Measurements from ENCODE around the gene NHERF1.

Gene NHERF1

DNA sequence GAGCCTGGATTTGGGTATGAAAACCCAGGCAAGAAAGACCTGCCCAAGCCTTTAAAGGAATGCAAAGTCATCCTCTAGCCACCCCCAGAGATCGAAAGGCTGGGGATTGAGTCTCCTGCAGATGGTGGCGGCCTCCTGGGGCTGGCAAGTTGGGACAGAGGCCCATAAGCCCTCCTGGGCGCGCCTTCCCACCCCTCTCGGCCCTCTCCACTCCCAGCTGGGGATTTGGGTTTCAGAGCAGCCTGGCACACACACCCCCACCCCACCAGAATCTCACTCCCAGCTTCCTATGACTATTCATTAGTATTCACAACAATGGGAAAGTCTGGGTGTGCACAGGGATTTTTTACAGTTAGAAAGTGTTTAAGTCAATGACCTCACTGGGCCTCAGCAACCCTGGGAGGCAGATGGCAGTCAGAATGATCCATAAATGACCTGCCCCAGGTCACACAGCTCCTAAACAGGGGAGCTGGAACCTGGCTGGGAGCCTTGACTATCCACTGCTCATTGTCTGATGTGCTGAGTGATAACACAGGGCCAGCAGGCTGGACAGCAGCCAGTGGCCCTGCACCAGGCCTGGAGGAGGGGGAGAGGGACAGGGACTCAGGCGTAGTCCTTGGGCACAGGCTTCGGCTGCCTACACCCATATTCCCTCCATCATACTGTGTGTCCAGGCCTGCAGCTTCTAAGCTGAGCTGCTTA is 12.1 kb downstream of the NHERF1 start:
- DNase-seq (ENCODE audit: low spot score), result no peak
- Mint-ChIP-seq H3K4me3 (no peak overlapping the region), H3K27ac (no peak overlapping the region), H3K9me3 (no peaks in the 10 kb centered on the region), H3K4me1 (ENCODE audit: low read depth) (peaks cover 41% of the 10 kb centered on the region), H3K27me3 (ENCODE audit: low read depth) (no peaks in the 10 kb centered on the region), H3K36me3 (ENCODE audit: low read depth) (peaks cover 17% of the 10 kb centered on the region)

DNA sequence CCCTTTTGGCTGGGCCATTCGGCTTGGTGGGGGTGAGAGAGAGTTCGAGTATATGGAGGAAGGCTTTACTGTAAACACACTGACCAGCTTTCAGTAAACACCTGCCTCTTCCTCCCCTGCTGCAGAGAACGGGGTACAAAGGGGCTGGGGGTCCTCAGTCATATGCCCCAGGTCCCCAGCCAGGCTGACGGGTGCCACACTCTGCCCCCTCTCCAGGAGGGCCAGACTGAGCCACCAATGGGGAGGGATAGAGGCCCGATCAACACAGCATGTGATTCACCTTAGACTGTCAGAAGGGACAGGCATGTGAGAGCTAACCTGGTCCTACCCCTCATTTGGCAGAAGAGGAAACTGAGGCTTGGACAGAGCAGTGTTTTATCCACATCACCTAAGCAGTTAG is 13.0 kb downstream of the NHERF1 start:
- Mint-ChIP-seq H3K36me3 (ENCODE audit: low read depth) (peaks cover 23% of the 10 kb centered on the region), H3K27me3 (ENCODE audit: low read depth) (no peaks in the 10 kb centered on the region), H3K9me3 (no peaks in the 10 kb centered on the region), H3K4me1 (ENCODE audit: low read depth) (peaks cover 41% of the 10 kb centered on the region), H3K27ac (peak overlapping the region; percentile 26), H3K4me3 (no peak overlapping the region)
- DNase-seq (ENCODE audit: low spot score), result no peak

DNA sequence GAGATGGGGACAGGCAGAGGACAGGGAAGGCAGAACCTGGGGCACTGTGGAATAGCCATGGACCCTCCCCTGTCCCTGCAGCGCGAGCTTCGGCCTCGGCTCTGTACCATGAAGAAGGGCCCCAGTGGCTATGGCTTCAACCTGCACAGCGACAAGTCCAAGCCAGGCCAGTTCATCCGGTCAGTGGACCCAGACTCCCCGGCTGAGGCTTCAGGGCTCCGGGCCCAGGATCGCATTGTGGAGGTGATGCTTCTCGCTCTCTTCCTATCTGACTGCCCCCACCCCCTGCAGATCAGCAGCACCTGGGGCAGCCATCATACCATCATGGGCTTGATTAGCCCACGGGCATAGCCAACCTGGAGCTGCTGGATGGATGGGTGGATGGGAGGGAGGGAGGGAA is 13.5 kb downstream of the NHERF1 start:
- no peak for DNase-seq (ENCODE audit: low spot score)
- Mint-ChIP-seq H3K9me3 (no peaks in the 10 kb centered on the region), H3K4me1 (ENCODE audit: low read depth) (peaks cover 40% of the 10 kb centered on the region), H3K36me3 (ENCODE audit: low read depth) (peaks cover 26% of the 10 kb centered on the region), H3K27me3 (ENCODE audit: low read depth) (no peaks in the 10 kb centered on the region), H3K27ac (no peak overlapping the region), H3K4me3 (no peak overlapping the region)

DNA sequence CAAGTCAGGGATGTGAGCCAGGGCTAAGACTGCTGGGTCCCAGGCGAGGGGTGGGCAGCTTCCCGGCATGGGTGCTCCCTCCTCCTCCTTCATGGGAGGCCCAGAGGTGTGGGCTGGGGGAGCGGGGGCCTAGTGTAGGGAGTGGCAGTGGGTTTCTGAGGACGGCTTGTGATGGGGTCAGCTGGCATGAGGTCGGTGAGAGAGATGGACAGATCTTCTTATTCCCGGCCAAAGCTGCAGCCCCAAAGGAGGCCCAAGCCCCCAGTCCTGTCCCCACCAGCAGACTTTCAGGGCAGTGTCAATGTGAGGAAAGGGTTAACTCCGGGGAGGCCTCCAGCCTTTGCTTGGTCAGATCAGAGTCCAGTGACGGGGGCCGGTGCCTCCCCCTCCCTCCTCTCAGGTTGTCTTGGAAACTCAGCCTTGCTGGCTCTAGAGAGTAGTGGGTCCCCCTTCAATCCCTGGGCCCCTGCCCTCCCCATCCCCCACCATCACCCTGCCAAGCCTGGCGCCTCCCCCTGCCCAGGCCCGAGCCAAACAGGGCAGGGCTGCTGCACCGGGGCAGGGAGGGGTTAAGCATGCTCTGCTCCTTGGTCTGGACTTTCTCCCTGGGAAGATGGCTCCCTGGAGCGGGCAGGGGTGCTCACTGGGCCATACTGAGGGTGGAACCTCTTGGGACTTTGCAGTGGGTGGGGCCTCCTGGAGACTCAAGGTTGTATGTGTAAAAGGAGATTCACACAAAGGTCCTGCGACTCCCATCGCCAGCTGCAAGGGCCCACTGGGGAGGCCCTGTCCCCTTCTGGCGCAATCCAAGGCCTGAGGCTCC is 15.3 kb downstream of the NHERF1 start:
- Mint-ChIP-seq H3K27ac (no peak overlapping the region), H3K27me3 (ENCODE audit: low read depth) (no peaks in the 10 kb centered on the region), H3K9me3 (no peaks in the 10 kb centered on the region), H3K4me3 (no peak overlapping the region), H3K36me3 (ENCODE audit: low read depth) (peaks cover 33% of the 10 kb centered on the region), H3K4me1 (ENCODE audit: low read depth) (peaks cover 25% of the 10 kb centered on the region)
- no peak for DNase-seq (ENCODE audit: low spot score)

DNA sequence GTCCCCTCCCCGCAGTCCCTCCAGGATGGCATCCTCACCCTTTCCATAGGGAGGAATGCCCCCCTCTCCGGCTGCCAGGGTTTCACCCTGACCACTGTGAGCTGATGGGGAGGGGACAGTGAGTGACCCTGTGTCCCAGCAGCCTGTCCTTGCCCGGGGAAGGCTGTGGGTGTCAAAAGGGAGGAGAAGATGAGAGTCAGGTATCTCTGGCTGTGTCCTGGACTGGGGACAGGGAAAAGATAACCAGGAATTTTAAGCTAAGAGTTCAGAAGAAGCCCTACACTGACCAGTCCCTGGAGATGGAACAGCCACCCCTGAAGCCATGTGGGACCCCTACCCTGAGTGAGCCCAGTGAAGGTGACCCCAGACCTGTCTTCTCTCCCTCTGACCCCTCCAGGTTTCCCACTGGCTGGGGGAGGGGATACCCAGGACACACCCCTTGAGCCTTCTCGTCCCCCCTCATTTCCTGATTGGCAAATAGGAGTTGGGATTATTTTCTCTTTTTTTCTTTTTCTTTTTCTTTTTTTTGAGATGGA is 16.4 kb downstream of the NHERF1 start:
- no peaks in the 10 kb centered on the region for H3K27me3 Mint-ChIP-seq (ENCODE audit: low read depth)
- no peak for DNase-seq (ENCODE audit: low spot score)
- no peak overlapping the region for H3K27ac Mint-ChIP-seq
- H3K36me3 Mint-ChIP-seq (ENCODE audit: low read depth), result peaks cover 35% of the 10 kb centered on the region
- no peaks in the 10 kb centered on the region for H3K9me3 Mint-ChIP-seq
- no peak overlapping the region for H3K4me3 Mint-ChIP-seq
- H3K4me1 Mint-ChIP-seq (ENCODE audit: low read depth), result peaks cover 18% of the 10 kb centered on the region

DNA sequence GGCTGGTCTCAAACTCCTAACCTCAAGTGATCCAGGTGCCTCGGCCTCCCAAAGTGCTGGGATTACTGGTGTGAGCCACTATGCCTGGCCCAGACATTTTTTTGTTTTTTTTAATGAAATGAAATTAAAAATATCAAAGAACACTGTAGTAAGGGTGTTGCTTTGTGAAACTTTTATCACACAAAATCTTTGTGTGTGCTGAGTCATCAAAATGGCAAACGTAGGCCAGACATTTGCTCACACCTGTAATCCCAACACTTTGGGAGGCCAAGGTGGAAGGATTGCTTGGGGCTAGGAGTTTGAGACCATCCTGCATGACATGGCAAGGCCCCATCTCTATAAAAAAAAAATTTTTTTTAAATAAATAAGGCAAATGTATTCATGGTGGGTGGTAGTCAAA is 18.0 kb downstream of the NHERF1 start:
- H3K27me3 Mint-ChIP-seq (ENCODE audit: low read depth), result no peaks in the 10 kb centered on the region
- H3K36me3 Mint-ChIP-seq (ENCODE audit: low read depth), result peaks cover 46% of the 10 kb centered on the region
- DNase-seq (ENCODE audit: low spot score), result no peak
- no peaks in the 10 kb centered on the region for H3K9me3 Mint-ChIP-seq
- peaks cover 14% of the 10 kb centered on the region for H3K4me1 Mint-ChIP-seq (ENCODE audit: low read depth)
- H3K4me3 Mint-ChIP-seq, result no peak overlapping the region
- no peak overlapping the region for H3K27ac Mint-ChIP-seq

DNA sequence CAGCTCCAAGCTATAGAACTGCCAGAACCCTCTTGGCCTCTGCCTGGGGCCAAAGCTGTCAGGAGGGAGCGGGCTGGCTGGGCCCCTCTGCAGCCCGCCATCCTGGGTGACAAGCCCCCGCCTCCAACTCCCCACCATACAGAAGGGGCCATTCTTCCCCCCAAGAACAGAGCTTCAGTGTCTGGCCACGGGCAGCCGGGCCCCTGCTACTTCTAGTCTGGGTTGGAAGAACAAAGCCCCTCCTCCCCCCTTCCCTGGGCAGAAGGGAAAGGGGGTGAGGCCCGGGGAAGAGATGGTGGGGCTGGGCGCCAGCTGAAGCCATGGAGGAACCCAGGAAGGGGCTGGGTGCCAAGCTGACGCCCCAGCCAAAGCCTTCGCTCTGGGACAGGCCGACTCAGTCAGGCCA is 18.7 kb downstream of the NHERF1 start:
- peaks cover 14% of the 10 kb centered on the region for H3K4me1 Mint-ChIP-seq (ENCODE audit: low read depth)
- H3K9me3 Mint-ChIP-seq, result no peaks in the 10 kb centered on the region
- H3K27me3 Mint-ChIP-seq (ENCODE audit: low read depth), result no peaks in the 10 kb centered on the region
- H3K36me3 Mint-ChIP-seq (ENCODE audit: low read depth), result peaks cover 51% of the 10 kb centered on the region
- no peak for DNase-seq (ENCODE audit: low spot score)
- H3K4me3 Mint-ChIP-seq, result no peak overlapping the region
- no peak overlapping the region for H3K27ac Mint-ChIP-seq

DNA sequence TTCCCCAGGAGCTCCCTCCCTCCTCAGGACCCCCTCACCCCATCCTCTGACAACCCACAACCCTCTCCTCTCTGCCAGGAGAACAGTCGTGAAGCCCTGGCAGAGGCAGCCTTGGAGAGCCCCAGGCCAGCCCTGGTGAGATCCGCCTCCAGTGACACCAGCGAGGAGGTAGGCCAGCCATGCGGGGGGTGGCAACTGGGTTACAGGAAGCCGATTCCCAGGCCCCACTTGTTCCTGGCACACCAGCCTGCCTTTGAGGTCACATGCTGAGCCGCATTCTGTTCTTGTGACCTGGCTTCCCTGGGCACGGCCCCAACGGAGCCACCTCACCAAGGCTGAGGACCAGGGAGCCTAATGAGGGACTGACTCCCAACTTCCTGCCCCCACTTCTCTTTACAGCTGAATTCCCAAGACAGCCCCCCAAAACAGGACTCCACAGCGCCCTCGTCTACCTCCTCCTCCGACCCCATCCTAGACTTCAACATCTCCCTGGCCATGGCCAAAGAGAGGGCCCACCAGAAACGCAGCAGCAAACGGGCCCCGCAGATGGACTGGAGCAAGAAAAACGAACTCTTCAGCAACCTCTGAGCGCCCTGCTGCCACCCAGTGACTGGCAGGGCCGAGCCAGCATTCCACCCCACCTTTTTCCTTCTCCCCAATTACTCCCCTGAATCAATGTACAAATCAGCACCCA is 19.8 kb downstream of the NHERF1 start:
- H3K27ac Mint-ChIP-seq, result peak overlapping the region; percentile 39
- H3K27me3 Mint-ChIP-seq (ENCODE audit: low read depth), result no peaks in the 10 kb centered on the region
- H3K36me3 Mint-ChIP-seq (ENCODE audit: low read depth), result peaks cover 58% of the 10 kb centered on the region
- H3K9me3 Mint-ChIP-seq, result no peaks in the 10 kb centered on the region
- no peak overlapping the region for H3K4me3 Mint-ChIP-seq
- no peak for DNase-seq (ENCODE audit: low spot score)
- H3K4me1 Mint-ChIP-seq (ENCODE audit: low read depth), result peaks cover 13% of the 10 kb centered on the region

DNA sequence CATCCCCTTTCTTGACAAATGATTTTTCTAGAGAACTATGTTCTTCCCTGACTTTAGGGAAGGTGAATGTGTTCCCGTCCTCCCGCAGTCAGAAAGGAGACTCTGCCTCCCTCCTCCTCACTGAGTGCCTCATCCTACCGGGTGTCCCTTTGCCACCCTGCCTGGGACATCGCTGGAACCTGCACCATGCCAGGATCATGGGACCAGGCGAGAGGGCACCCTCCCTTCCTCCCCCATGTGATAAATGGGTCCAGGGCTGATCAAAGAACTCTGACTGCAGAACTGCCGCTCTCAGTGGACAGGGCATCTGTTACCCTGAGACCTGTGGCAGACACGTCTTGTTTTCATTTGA is 20.3 kb downstream of the NHERF1 start:
- DNase-seq (ENCODE audit: low spot score), result no peak
- H3K27me3 Mint-ChIP-seq (ENCODE audit: low read depth), result no peaks in the 10 kb centered on the region
- peak overlapping the region; percentile 1 for H3K27ac Mint-ChIP-seq
- H3K4me1 Mint-ChIP-seq (ENCODE audit: low read depth), result peaks cover 14% of the 10 kb centered on the region
- H3K36me3 Mint-ChIP-seq (ENCODE audit: low read depth), result peaks cover 60% of the 10 kb centered on the region
- H3K4me3 Mint-ChIP-seq, result no peak overlapping the region
- H3K9me3 Mint-ChIP-seq, result no peaks in the 10 kb centered on the region

DNA sequence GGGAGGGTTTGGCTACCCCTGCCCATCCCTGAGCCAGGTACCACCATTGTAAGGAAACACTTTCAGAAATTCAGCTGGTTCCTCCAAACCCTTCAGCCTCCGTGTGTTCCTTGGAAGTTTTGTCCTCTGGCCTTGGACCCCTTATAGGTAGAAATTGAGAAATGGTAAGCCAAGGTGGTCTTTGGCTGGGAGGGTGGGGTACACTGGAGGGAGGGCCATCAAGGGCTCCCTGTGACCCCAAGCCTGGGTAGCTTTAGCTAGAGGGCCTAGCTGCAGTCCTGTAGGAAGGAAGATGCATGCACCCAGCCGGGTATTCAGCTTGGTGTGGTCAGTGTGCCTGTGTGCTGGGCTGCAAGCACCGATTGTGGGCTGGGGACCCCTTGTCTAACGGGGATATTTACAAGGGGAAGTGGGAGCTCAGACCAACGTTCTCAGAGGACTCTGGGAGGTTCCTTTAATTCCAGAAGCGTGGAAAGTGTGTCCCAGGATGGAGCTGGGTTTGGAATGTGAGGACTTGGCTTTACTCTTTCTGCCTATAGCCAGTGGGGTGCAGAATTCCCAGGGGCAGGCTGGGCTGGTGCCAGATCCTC is 20.9 kb downstream of the NHERF1 start:
- no peak for DNase-seq (ENCODE audit: low spot score)
- Mint-ChIP-seq H3K27me3 (ENCODE audit: low read depth) (no peaks in the 10 kb centered on the region), H3K4me1 (ENCODE audit: low read depth) (peaks cover 19% of the 10 kb centered on the region), H3K9me3 (no peaks in the 10 kb centered on the region), H3K27ac (no peak overlapping the region), H3K36me3 (ENCODE audit: low read depth) (peaks cover 60% of the 10 kb centered on the region), H3K4me3 (no peak overlapping the region)

DNA sequence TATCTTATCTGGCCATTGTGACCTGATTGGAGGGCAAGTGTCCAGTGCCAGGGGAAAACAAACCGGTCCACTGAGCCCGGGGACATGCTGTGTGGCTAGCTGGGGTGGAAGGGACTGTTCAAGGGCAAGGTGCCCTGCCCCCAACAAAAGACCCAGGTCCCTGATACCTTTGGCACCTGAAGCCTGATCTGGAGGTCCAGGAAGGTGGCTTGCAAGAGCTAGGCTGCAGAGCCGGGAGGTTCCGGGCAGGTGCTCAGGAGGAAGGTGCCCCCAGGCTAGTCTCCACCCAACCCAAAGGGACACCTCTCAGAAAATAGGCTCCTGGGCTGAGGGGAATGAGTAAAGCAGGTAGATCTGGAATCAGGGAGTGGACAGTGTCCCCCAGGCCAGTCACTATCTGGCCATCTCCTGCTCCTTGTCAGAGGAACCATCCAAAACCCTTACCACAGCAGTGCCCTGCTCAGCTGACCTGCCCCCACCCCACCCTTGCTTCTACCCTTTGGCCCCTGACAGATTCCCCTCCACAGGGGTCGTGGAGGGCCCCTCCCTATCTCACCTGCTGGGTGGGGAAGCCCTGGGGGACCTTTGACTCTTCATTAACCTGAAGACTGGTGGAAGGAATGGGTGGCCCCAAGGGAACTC is 21.5 kb downstream of the NHERF1 start:
- H3K27me3 Mint-ChIP-seq (ENCODE audit: low read depth), result no peaks in the 10 kb centered on the region
- DNase-seq (ENCODE audit: low spot score), result no peak
- H3K36me3 Mint-ChIP-seq (ENCODE audit: low read depth), result peaks cover 57% of the 10 kb centered on the region
- H3K4me1 Mint-ChIP-seq (ENCODE audit: low read depth), result peaks cover 19% of the 10 kb centered on the region
- H3K27ac Mint-ChIP-seq, result peak overlapping the region; percentile 53
- no peaks in the 10 kb centered on the region for H3K9me3 Mint-ChIP-seq
- H3K4me3 Mint-ChIP-seq, result no peak overlapping the region

DNA sequence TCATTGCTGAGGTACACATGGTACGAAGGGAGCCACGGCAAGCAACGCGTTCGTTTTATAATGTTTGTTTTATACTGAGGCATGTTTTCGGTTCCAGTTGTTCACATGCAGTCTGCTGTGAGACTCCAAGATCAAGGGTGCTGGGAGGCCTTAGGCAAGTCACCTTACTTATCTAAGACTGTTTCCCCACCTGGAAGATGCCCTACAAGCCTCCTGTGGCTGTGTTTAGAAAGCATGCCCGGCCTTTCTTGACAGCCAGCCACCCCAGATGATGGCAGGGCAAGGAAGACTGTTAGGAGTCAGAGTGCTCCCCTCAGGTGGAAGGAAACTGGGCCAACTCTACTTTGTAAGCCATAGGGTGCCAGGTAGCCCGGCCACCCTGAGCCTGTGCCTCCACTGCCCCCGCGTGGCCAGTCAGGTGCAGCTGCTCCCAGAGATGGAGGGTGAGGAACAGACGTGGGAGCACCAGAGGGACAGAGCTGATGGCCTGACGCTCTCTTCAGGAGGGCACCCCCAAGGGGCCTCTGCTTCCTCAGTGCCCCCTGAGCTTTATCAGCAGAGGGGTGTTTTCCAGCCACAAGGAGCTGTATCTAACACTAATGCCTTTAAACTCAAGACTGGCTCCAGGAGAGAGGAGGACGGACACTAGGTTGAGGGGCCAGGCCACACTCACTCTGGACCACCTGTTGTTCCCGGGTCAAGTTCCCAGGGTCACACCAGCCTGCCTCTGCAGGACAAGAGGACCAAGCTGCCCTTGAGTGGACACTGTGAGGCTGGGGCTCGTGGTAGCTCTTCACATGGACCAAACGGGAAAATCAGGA is 22.3 kb downstream of the NHERF1 start:
- H3K36me3 Mint-ChIP-seq (ENCODE audit: low read depth), result peaks cover 55% of the 10 kb centered on the region
- peaks cover 20% of the 10 kb centered on the region for H3K4me1 Mint-ChIP-seq (ENCODE audit: low read depth)
- H3K9me3 Mint-ChIP-seq, result no peaks in the 10 kb centered on the region
- peak; percentile 54 for DNase-seq (ENCODE audit: low spot score)
- H3K27ac Mint-ChIP-seq, result peak overlapping the region; percentile 53
- no peak overlapping the region for H3K4me3 Mint-ChIP-seq
- H3K27me3 Mint-ChIP-seq (ENCODE audit: low read depth), result no peaks in the 10 kb centered on the region
